Globus pallidus (tissue), 1 donor: ENCODE measurements around the gene SLC2A13.
"Not testable (repeated sequence)": the region's sequence is repeated elsewhere in the genome, so short reads cannot be mapped to it uniquely, and the experiment has no call there.

Source experiments
- DNase-seq: peaks from one replicate; pipeline ENCODE4 v3.0.0-alpha.2; 2015; ENCODE audit warnings: low spot score

Gene SLC2A13

GRCh38 chr12:40034712-40035111 is 71.2 kb downstream of the SLC2A13 start:
- no peak for DNase-seq

GRCh38 chr12:40034156-40034555 is 71.7 kb downstream of the SLC2A13 start:
- DNase-seq = no peak

DNA sequence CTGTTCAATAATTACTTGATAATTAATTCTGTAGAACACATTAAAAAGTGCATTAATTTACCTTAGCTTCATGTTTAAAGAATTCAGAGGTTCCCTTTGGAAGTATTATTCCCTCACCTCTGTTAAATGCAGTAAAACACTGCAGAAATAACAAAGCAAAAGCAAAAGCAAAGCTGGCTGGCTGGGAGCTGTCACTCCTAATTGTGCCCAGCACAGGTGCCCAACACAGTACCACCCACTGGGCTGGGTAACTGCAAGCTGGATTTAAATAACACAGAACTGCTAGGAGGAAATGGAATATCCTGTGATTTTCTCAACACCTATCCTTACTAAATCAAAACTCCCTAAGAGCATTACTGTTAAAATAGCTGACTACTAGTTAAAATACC is 72.6 kb downstream of the SLC2A13 start:
- no peak for DNase-seq

DNA sequence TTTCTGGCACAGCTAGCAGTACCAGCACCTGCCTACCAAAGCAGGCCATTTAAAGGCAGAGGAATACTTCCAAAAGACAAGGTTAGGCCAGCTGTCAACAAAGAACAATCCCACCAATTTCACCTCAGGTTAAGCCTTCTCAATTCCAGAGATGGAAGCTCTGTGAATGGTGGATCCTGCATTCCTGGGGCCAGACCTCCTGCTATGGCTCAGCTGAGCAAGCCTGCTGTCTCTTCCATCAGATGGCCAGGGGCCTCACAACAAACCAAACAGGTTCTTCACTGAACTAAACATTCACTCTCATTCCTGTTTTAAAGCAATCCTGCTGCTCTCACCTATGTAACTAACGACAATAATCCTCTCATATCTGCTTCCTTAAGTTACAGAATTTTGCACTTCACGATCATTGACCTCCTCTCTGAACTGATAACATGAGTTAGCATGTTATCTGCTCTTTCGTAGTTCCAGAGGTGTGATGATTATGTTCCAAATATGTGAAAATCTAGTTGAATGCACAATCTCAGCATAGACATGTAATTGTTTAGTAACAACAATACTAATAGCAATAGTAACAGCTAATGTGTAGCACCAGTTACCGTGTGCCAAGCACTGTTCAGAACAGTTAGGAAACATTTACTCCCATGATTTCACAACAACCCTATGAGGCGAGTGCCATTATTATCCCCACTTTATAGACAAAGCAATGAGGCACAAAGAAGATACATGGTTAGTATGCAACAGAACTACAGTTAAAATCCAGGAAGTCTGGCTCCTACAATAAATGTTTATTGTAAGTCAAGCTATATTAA is 73.2 kb downstream of the SLC2A13 start:
- no peak for DNase-seq

DNA sequence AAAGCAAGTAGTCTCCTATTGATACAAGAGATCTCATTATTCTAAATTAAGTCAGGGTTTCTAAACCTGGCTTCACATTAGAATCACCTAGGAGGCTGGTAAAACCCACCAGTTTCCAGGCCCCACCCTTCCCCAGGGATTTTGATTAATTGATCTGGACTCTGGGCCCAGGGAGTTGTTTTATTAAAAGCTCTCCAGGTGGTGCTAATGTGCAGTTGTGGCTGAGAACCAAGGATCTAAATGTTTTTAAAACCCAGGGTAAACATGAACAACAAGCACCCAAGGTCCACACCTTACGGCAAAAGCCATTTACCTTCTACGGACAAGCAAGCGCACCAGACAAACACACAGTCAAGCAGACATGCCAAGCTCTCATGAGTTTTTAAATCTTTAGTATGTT is 73.9 kb downstream of the SLC2A13 start:
- DNase-seq = no peak

DNA sequence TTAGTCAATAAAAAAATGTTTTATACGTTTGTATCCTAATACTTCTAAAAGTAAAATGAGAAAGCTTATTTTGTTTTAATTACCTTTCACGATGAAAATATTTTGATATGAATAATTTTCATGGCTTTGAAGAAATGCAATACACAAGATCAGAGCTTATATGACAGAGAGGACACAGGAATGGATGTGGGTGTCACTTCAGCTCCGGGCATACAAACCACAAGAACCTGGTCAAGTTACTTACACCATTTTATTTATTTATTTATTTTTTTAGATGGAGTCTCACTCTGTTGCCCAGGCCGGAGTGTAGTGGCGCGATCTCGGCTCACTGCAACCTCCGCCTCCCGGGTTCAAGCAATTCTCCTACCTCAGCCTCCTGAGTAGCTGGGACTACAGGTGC is 74.9 kb downstream of the SLC2A13 start:
- not testable (repeated sequence) for DNase-seq

DNA sequence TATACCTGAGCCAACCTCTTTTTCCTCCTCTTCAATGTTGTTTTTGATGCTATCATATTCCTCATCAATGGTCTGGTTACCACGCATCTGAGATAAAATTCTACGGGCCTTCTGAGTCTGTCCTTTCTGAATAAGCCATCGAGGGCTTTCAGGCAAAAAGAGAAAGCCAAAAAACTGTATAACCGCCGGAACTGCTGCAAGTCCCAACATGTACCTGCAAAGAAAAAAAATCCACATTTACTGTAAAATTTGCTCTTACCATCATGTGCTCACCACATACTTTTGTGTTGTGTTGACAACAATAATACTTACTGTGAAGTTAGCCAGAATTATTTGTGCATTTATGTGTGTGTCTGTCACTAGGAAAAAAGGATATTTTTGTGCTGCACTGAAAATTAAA is 77.6 kb downstream of the SLC2A13 start:
- no peak for DNase-seq

- no peak for DNase-seq
These were observed 83.0 kb downstream of the SLC2A13 start for GRCh38 chr12:40022850-40023249.

- DNase-seq = no peak
These were observed 85.6 kb downstream of the SLC2A13 start for GRCh38 chr12:40020261-40020691.

- no peak for DNase-seq
These were observed 88.4 kb downstream of the SLC2A13 start for GRCh38 chr12:40017488-40017887.

DNA sequence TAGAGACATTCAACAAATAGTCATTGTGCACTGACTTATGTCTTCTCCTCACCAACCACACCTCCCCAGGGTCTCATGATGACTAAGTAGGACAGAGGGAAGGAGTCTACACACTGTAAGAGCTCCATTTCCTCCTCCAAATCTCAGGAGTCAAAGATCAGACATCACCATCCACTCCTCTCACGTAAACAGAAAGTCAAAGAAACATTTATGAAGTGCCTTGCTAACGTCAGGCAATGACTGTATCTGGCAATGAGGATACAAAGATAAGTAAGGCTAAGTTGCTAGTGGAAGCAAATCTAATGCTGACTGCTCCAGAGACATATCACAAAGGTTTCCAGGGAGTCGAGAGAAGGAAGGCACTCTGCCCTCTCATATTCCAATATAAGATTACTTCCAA is 88.9 kb downstream of the SLC2A13 start:
- no peak for DNase-seq

- DNase-seq = no peak
These were observed 90.0 kb downstream of the SLC2A13 start for GRCh38 chr12:40015881-40016280.

DNA sequence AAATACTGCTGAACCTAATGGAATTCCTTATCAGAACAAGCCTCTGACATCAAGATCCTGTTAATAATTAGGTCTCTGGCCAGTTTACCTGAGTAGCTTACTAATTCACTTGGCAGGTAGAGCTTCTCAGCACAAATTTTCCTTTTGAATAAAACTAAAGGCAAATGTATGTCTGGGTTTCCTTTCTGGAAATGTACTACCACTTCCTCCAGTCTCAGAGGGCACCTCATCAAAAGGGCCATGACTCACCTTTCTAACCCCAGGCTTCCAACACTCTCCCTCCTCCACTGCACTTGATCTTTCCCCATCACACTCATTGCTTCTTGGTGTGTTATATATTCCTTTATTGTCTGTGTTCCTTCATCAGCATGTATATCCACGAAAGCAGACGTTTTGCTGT is 90.5 kb downstream of the SLC2A13 start:
- DNase-seq = no peak

DNA sequence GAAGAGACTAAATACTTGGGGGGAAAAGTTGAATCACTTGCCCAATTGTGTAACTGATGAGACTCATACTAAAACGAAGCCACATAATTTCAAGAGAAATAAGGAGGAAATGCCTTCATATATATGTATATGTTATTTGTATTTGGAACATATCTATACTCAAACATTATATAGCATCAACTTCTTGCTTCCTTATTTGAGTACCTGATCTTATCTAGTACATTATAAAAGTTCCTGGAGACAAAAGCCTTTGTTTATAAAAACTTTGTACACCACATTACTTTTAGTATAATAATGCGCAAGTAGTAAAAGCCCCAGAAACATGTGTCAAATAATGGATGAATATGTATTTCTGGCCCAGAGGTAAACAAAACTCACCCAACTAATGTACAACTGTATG is 92.0 kb downstream of the SLC2A13 start:
- no peak for DNase-seq

DNA sequence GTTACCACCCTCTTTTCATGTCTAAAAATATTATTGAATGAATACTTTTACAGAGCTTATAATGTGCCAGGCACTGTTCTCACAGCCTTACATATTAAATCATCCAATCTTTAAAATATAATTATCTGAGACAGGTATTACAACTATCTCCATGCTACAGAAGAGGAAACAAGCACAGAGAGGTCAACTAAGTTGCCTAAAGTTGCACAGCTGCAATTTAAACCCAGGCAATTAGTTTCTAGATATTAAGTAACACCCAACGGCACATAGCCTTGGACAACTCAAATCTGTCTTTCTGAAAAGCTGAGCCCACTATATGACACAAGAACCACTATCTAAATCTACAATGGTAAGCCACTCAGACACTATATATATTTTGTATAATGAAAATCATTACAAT is 92.6 kb downstream of the SLC2A13 start:
- DNase-seq = no peak

GRCh38 chr12:40012711-40013110 is 93.2 kb downstream of the SLC2A13 start:
- no peak for DNase-seq

- DNase-seq = no peak
These were observed 94.1 kb downstream of the SLC2A13 start for GRCh38 chr12:40011775-40012129.

DNA sequence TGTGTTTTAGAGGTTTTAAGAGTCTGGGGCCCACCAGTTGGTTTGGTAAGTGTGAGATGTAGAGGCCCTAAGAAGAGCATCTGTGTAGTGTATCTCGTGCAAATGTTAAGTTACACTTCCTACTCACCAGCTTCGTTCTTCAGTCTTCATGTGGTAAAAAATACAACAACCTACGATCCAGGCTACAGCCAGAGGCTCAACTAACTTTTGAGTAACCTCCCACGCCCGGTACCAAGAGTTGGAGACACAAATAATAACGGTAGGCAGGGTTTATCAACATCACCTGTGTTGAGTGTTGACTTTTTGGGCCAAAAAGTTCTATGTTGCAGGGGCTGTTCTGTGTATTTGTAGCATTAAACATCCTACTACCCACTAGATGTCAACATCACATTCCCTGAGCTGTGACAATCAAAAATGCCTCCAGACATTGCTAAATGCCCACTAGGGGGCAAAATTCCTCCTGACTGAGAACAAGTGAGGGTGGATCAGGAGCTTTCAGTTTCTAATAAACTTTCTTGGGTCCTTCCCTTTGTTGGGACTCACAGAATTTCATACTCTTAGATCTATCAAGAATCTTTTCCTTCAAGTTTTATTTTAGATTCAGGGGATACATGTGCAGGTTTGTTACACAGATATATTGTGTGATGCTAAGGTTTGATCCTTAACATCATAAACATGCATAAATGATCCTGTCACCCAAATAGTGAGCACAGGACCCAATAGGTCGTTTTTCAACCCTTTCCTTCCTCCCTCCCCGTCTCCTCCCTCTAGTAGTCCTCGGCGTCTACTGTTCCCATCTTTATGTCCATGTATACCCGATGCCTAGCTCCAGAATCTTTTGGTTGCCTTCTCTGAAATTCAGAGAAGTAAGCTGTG is 94.7 kb downstream of the SLC2A13 start:
- DNase-seq = peak; percentile 76

GRCh38 chr12:40002178-40003169 is 103.4 kb downstream of the SLC2A13 start:
- no peak for DNase-seq

DNA sequence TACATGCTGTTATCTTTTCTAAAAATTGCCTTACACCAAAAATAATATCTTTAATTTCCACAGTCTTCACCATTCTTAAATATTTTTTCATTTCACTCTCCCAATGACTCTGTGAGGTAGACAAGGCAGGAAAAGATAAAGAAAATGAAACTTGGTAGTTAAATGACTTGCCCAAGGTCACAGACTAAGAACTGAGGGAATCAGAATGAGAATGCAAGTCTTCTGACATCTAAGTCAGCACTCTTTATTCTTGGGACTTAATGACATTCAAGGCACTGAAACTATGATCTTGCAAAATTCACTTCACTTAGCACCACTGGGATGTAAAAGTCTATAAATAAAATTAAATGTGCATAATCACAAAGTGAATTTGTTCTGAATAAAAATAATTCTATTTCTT is 104.5 kb downstream of the SLC2A13 start:
- no peak for DNase-seq

- no peak for DNase-seq
These were observed 105.0 kb downstream of the SLC2A13 start for GRCh38 chr12:40000884-40001283.

- DNase-seq = no peak
These were observed 112.6 kb downstream of the SLC2A13 start for GRCh38 chr12:39993268-39993667.
